Fibroblast of the conjunctiva (primary cell): Measurements from ENCODE around the gene TRPC4AP.

Experiments used
- DNase-seq: peaks from one replicate; pipeline ENCODE4 v3.0.0-alpha.2; 2010; ENCODE audit warnings: low read depth

Gene TRPC4AP

DNA sequence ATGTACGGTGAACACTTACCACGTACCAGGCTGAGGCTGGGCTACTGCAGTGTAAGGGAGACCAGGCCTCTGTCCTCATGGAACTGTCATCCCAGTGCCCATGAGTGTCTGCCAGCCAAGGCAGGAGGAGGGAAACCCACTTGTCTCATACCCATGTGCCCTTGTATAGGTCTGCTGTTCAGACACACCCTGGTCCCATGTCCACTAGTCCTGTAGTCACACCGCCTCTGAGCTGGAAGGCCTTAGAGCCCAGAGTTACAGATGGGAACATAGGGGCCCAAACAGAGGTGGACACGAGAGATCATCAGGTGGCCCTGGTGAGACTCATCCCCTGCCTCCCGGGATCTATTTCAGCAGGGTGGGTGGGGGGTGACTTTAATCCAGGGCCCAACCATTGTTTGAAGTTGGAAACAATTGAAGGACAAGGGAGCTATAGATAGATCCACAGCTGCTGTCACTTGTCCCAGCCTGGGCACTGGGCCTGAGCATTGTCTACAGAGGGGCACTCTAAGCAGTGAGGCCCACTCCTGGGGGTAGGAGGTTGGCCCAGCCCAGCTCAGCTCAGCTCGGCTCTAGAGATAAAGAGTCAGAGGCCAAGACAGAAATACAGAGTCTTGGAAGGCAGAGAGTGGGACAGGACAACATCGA, 122.3 kb downstream of the TRPC4AP start:
- no peak for DNase-seq

DNA sequence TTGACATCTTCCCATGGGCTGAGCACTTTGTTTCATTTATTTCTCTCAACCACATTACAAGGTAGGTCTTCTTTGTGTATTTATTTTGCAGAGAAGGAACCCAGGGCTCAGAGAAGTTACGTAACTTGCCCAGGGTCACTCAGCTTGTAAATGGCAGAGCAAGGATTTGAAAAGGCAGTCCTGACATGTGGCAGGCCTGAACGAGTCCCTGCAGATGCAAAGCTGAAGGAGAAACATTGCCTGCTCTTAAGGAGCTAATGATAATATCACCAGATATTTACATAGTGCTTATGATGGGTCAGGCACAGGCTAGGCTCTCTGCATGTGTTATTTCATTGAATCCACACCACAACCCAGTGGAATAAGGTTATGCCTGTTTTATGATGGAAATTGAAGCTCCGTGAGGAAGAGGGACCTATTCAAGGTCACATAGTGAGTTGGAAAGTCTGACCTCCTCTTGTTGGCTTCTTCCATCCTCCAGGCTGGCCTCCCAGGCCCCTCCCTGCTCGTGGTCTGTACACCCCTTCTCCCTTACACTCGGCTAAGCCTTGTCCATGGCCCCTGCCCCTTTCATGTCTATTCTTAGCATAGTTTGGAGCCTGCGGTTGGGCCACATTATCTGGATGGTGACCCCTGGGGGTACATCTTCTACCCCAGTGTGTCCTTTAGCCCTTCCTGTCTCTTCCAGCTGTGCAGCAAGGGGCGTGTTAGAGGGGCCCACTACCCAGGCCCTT, 124.4 kb downstream of the TRPC4AP start:
- no peak for DNase-seq

GRCh38 chr20:34967421-34967820, 125.2 kb downstream of the TRPC4AP start:
- DNase-seq, result no peak

GRCh38 chr20:34965051-34965450, 127.6 kb downstream of the TRPC4AP start:
- no peak for DNase-seq

DNA sequence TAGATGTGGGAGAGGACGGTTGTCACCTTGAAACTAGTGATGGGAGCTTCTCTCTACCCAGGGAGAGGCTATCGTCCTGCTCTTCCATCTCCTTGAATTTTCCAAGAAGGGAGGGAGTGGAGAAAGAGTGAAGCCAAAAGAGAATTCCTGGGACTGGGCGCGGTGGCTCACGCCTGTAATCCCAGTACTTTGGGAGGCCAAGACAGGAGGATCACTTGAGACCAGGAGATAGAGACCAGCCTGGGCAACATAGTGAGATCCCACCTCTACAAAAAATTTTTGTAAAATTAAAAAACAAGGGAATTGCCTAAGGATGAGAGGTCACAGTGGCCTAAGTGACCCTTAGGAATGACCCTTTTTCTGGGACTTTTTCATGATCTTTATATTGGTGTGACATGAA, 128.1 kb downstream of the TRPC4AP start:
- DNase-seq, result no peak

- no peak for DNase-seq
These were observed 135.7 kb downstream of the TRPC4AP start for GRCh38 chr20:34956751-34957472.

DNA sequence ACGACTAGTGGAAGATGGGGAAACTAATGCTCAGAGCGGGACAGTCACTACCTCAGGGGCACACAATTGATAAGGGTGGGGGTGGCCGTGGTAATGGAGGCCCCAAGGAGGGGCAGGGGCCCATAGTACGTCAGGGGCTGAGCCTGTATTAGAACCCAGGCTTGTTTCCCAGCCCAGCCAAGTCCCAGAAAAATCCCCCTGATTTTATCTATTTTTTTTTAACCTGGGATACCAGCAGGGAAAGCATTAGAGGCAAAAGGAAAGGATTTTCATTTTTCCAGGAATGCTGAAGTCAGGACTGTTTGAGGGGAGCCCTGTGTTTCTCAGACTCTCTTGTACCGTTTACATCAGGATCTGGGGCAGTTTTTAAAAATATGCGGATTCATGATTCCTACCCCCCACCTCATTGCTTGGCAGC, 136.6 kb downstream of the TRPC4AP start:
- no peak for DNase-seq

GRCh38 chr20:34955231-34956040, 137.2 kb downstream of the TRPC4AP start, which contains the start of the genes GSS and MYH7B:
Gene GSS (minus strand): TSS chr20:34955806. CDS start chr20:34951852, 3,954 bp downstream.
Gene MYH7B (plus strand): TSS chr20:34955868. CDS start chr20:34978006, 22,138 bp downstream.
- peak; percentile 94 for DNase-seq

DNA sequence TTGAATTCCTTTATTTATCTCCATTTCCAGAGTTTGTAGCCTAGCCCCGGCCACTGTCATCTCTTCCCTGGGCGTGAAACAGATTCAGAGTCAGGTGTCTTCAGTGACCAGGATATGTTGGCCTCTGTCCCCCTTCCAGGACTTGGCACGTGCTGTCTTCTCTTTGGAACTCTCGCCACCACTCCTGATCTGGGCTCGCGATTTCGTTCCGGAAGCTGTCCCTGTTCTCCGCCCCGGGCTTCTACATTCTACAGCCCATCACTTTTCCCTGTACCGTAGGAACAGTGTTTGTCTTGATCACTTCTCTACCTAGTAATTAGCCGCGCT, 137.7 kb downstream of the TRPC4AP start:
- DNase-seq, result no peak

GRCh38 chr20:34953960-34954359, 138.6 kb downstream of the TRPC4AP start:
- DNase-seq, result no peak

DNA sequence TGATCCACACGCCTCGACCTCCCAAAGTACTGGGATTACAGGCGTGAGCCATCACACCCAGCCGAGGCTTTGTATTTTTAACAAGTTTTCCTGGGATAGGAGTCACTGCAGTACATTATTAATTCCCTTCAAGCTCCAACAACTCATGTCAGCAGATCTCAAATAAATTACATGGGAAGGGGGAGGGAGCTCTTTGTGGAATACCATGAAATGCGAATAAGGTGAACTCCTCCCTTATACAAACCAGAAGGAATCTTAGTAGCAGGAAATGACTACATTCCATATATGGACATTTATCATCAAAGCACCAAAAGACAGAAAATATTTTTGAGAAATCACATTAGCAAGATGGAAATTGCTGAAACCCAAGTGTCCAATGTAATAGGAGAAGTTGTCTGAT, 139.9 kb downstream of the TRPC4AP start:
- no peak for DNase-seq
